HG02840 (cell line): ENCODE data around the gene SSTR4.
"Not testable (repeated sequence)": the region's sequence is repeated elsewhere in the genome, so short reads cannot be mapped to it uniquely, and the experiment has no call there.

Experiments
- ATAC-seq: cut with Tn5 transposase; IDR thresholded peaks from one replicate; pipeline ENCODE4 v1.9.1; 2021; ENCODE audit warnings: mild to moderate bottlenecking, moderate library complexity, moderate number of reproducible peaks; ENCODE audit not compliant: unreplicated experiment, low FRiP score

Gene SSTR4

DNA sequence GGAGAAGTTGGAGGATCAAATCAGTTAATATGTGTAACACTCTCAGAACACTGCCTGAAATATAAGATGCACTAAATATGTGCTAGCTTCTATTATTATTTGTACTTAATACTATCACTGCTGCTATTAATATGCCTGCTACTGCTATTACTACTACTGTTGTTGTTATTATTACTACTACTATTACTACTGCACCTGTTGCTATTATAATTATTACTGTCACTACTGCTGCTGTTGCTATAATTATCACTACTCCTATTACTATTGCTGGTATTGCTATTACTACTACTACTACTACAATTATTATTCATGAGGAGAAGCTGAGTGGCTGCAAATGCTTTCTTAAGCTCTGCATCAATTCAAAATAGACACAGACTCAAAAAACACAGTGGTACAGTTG, 16.7 kb upstream of the SSTR4 start:
- ATAC-seq: no peak

DNA sequence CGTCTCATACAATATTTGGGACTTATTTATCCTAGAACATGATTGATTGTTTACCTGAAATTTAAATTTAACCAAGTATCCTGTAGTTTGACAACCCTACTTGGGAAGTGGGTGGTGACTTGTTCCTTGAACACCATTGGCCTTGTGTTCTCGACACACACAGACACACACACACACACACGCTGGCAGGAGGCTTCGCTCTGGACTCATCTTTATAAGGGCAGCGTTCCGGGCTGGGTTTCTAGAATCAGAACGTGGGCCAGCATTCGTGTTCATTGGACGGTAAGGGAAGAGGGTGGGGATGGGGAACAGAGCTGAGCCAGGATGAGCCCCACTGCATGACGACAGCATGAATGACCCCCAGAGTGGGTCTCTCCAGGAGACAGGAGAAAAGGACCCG, 16.2 kb upstream of the SSTR4 start:
- no peak for ATAC-seq

DNA sequence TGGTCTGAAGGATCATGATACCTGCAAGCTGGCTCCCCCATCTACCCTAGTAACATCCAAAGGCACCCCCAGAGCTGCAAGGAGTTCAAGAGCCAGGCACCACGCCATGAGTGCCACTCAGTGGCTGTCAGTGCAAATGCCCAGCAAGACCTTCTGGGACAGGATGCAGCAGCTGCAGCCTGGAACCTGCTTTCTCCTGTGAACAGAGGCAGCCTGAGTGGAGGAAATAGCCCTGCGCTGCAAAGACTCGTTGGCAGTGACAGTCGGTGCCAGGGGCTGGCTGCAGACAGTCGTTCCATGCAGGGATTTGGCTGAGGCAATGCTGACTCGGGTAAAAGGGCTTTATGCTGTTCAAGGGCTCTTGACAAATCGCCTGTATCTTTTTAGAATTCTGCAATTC, 15.7 kb upstream of the SSTR4 start:
- no peak for ATAC-seq

DNA sequence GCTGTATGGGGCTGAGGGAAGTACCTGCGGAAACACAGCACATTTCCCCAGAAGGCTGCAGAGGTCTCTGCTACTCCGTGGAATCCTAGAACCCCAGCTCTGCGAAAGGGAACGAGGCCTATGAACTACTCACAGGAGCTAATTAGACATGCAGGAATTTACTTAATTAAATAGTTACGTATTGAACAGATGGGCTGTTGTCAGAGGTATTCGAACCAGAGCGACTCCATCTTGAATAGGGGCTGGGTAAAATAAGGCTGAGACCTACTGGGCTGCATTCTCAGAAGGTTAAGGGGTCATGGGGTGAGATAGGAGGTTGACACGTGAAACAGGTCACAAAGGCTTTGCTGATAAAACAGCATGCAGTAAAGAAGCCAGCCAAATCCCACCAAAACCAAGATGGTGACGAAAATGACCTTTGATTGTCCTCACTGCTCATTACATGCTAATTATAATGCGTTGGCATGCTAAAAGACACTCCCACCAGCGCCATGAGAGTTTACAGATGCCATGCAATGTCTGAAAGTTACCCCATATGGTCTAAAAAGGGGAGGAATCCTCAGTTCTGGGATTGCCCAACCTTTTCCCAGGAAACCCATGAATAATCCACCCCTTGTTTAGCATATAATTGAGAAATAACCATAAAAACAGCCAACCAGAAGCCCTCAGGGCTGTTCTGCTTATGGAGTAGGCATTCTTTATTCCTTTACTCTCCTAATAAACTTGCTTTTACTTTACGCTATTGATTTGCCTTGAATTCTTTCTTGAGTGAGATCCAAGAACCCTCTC, 14.7 kb upstream of the SSTR4 start:
- no peak for ATAC-seq

DNA sequence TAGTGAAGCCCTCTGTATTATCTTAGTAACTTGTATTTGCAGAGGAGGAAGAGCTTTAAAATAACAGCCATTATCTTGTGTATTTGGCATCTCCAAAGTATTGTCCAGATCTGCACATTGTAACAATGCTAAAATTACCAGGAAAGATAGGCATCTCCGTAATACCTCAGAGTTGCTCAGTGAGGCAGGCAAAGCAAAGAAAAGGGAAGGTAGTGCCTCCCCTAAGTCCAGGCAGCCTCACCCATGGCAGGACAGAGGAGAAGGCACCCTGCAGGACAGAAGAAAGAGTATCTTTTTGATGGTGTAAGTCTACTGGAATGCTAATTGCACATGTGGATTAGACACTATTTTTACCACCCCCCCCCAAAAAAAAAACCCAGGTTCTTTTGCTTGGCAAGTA, 13.6 kb upstream of the SSTR4 start:
- ATAC-seq: no peak

DNA sequence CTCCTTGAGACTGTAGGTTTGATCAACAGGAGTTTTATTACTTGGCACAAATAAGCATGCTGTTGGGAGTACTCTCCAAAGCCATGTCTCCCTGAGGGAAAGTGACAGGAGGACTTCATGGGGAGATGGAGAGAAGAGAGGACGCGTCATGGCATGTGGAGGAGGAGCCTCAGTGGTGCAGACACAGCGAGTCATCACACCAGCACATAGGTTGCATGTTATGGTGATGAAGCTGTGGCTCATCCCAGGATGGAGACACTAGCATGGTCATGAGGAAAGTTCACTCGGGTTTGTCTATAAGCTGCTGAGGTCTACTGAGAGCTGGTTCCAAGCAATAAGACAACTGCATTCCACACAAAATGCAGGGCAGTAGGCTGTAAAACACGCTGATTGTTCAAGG, 13.2 kb upstream of the SSTR4 start:
- ATAC-seq: no peak

DNA sequence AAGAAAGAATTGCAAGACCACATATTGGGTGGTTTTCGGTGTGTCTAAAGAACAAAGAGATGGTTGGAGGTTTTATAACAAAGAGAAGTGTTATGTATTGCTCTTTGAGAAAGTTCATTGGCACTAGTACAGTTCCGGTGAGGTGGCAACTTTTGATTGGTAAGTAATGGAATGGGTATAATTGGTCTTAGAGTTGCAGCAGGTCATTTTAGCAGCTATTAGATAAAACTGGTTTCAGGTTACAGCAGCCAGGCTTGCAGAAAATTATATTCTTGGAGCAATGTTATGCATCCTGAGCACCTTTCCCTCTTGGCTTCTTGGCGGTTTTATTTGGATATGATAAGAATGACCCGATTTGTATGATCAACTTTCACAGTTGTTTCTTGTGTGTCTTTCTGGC, 12.3 kb upstream of the SSTR4 start:
- no peak for ATAC-seq

DNA sequence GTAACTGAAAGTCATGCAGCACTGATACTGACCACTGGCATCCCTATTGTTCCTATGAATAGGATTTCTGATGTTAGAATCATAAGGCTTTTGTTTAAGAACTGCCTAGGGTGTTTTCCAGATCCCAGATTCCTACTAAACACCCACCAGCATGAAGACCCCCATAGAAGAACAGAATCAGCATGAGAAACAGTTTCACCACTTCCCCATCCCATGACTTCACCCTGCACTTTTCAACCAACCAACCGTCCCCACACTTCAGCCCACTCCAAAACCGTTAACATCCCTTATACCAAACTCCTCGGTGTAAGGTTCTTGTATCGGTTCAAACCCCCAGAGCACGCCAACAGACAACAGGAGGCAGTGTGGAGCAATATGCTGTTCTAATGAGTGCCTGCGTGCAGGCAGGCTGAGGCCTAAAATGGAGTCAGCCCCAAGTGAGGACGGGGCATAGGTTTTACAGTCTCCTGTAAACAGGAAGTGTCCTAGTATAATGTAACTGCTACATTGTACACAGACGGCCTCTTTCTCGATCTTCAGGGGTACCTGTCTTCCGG, 11.4 kb upstream of the SSTR4 start:
- no peak for ATAC-seq

DNA sequence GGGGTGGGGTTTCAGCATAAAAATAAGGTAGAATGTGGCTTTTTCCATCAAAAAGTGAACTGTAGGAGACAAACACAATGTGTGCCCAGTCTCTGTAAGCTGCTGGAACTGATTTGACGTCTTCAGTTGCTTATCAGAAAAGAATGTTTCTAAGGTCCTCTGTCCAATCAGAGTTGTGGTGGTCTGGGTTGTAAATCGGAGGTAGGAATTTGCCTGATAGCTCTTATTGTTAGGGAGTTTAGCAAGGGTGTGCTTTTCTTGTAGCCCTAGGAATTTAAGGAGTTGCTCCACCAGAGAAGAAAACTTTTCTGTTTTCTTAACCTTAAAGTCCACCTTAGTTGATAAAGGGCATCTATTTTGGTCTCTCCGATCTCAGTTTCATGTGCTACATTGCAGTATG, 10.4 kb upstream of the SSTR4 start:
- ATAC-seq: no peak

DNA sequence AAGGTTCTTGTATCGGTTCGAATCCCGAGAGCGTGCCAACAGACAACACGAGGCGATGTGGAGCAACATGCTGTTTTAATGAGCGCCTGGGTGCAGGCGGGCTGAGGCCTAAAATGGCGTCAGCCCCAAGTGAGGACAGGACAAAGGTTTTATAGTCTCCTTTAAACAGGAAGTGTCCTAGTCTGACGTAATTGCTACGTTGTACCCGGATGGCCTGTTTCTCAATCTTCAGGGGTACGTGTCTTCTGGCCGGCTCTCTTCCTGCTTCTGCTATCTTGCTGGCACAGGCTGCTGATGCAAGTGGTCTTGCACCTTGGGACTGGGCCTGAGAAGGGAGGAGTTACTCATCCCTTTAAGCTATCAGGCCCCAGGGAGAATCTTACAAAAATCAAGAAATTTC, 9.6 kb upstream of the SSTR4 start:
- ATAC-seq: not testable (repeated sequence)

DNA sequence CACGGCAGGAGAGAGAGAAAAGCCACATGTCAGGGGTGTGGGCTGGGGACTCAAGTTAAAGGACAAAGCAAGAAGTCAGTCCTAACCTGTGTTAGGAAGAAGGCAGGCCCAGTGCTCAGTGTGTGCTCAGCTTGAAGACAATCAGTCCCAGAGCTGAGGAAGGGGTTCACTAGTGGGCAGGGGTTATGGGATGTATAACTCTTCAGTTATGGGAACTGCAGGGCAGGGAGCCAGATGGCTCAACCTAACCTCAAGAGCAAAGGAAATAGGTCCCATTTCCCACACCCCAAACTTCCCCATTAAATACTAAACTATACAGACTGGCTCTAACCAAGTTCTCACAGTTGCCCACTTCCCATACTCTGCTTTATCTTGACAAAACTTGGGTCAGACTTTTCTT, 7.4 kb upstream of the SSTR4 start:
- ATAC-seq: no peak

DNA sequence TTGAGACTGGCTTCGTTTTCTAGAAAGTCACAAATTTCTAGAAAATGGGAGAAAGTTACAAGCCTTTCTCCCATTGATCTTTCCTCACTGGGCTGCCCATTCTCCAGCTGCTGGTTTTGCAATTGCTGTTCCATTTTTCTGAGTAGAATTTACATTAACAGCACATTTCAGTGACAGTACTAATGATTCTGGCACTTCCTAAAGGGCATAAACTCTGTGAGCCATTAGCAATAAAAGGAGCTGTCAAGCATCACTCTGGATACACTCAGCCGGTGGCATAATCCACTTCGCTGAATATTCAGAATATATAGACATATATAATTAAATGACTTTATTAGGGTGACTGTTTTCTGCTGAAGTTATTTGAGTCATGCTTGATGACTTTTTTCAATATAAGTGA, 6.7 kb upstream of the SSTR4 start:
- no peak for ATAC-seq

DNA sequence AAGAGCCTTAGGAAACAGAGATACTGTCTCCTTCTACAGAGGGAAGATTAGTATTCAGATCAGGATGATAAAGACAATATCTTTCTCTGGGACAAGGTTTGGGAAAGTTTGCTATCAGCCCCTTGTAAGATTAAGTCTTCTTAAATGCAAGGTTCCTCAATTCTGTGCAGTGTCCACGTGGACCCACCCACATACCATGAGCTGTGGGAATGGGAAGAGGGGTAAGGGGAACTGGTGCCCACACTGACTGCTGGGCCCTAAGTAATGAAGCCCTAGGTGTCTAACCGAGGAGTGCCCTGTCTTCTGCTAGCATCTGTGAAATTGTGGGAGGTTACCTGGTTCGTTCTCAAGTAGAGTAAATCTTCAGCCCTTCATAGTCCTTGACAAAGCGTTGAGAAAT, 5.8 kb upstream of the SSTR4 start:
- ATAC-seq: no peak

DNA sequence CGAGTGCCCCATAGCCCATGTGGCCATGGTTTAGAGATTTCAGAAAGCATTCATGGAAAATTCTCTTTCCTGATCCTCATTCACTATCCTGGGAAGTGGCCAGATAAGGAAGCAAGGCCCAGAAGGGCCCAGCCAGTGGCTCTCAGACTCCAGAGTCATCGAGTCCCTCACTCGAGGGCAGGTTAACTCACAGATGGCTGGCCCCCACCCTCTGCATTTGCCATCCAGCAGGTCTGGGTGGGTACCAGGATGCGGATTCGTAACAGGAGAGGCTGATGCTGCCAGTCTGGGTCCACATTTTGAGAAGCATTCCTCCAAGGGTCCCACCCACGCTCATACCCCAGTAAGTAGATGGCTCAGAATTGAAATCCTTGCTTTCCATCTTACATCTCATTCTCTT, 3.8 kb upstream of the SSTR4 start:
- ATAC-seq: no peak

DNA sequence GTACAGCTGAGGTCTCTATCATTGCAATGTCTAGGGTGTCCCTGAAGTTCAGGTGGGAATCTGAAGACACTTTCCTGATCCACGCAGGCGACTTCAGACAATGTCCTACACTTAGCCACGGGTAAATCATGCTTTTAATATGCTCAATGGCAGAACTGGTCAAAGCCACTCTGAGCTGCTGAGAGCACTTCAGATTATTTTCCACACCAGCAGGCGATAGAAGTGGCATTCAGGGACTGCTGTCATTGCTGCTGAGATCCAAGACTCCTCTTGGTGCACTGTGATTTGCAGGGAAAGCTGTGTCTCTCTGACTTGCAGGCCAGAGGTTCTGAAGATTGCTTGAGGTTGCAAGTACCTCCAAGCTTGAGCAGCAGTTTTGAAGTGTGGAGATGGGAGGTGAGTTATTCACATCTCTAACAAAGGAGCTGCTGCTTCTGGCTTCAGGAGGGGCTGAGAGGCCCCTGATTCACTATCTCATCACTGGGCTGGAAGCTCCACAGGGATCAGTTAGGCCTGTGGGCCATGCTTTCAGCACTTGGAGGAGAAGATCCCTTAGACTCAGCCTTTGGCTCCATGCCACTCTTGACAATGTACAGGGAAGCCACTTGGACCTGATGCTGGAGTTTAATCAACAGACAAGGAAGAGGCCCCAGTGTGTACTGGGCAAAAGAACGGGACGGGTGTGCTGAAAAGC, 2.9 kb upstream of the SSTR4 start:
- ATAC-seq: no peak

DNA sequence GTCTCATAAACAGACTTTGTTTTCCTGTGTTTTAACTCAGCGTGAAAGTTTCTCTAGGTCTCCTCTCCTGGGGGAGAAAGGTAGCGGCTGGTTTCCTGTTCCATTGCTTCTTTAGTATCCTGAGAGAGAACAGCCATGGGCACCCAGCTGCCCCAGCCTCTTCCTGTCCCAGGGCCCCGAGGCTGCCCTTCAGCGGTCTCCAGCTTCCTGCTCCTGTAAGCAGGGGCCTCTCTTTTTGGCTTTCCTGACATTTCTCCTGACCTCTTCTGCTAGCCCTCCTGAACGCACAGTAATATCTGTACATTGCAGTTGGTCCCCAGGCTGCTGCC, 2.4 kb upstream of the SSTR4 start:
- ATAC-seq: no peak

DNA sequence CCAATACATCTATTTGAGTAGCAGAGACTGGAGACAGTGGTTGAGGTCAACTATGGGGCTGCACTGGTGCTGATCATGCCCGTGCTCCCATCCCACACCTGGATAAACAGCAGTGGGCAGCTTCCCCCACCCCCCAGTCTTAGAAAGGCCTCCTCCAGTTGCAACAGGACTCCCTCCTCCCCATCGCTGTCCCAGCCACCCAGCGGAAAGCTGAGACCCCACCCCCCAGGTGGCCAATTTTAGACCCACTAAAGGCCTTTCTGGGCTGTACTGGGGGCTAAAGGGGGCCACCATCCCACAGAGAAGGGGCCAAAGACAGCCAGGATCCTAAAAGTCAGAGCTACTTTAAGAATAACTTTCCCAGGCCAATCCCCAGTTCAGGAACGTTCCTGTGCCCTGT, 1.2 kb upstream of the SSTR4 start:
- ATAC-seq: no peak

DNA sequence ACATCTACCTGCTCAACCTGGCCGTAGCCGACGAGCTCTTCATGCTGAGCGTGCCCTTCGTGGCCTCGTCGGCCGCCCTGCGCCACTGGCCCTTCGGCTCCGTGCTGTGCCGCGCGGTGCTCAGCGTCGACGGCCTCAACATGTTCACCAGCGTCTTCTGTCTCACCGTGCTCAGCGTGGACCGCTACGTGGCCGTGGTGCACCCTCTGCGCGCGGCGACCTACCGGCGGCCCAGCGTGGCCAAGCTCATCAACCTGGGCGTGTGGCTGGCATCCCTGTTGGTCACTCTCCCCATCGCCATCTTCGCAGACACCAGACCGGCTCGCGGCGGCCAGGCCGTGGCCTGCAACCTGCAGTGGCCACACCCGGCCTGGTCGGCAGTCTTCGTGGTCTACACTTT, 619 bp downstream of the SSTR4 start:
- no peak for ATAC-seq

DNA sequence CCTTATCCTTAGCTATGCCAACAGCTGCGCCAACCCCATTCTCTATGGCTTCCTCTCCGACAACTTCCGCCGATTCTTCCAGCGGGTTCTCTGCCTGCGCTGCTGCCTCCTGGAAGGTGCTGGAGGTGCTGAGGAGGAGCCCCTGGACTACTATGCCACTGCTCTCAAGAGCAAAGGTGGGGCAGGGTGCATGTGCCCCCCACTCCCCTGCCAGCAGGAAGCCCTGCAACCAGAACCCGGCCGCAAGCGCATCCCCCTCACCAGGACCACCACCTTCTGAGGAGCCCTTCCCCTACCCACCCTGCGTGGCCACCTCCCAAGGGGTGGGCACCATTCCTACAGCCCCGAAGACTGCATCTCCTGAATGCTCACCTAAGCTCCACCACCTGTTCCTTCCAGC, 1.3 kb downstream of the SSTR4 start:
- ATAC-seq: no peak

DNA sequence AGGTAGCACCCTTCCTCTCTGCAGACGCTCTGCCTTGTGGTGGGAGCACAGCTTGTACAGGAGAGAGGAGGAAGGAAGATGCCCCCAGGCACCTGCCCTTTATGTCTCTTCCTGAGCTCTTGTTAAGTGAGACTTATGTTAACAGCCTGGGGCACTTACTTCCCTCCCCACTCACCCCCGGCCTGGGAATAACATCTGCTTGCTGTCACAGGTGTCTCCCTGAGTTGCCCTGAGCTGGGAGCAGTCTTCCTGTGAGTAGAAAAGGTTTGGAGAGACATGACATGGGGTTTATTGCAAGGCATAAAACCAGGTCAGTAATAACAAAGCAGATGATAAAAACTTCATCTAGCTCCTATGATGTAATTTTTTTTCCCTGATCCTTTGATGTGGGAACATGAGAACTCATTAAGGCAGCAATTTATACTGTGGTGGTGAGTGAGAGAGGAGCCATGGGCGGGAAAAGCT, 1.9 kb downstream of the SSTR4 start:
- no peak for ATAC-seq

DNA sequence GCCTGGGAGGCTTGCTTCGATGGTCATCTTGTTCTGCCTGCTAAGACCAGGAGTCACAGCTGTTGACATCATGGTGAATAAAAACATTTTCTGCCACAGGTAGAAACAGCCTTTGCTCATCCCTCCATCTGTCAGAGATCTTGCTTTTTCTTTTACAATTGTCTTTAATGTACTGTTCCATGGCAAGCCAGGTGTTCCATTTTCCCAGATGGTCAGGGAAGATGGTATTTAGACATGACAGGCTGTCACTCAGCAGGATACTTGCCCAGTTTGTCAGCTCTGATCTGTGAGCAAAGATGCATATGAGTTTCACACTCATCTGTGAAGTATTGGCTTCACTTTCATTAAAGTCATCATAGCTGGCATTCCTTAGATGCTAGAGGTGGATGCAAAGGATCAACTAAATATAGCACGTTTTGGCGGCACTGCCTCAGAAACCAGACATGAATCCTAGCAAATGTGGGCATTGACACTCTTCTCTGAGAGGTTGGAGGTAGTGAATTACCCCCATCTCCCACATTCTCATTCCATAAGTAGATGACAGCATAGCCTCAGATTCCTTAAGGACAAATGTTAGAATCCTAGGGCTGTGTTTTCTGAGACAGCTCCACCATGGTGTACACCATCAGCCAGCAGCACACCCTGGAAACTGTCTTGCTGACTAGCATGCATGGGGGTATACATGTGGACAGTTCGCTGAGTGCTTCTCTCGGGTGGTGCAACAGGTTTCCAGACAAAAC, 4.2 kb downstream of the SSTR4 start:
- no peak for ATAC-seq
